Measurements from ENCODE around the gene SRD5A1. TPM values are rescaled to one million over a fixed set of nuclear protein-coding genes. Genes with fewer than 3 reads are reported as not detected.

SRD5A1 gene
- total and polyA plus RNA-seq, 2 experiments from 2014 or later = 18.2 to 87.3 TPM

DNA sequence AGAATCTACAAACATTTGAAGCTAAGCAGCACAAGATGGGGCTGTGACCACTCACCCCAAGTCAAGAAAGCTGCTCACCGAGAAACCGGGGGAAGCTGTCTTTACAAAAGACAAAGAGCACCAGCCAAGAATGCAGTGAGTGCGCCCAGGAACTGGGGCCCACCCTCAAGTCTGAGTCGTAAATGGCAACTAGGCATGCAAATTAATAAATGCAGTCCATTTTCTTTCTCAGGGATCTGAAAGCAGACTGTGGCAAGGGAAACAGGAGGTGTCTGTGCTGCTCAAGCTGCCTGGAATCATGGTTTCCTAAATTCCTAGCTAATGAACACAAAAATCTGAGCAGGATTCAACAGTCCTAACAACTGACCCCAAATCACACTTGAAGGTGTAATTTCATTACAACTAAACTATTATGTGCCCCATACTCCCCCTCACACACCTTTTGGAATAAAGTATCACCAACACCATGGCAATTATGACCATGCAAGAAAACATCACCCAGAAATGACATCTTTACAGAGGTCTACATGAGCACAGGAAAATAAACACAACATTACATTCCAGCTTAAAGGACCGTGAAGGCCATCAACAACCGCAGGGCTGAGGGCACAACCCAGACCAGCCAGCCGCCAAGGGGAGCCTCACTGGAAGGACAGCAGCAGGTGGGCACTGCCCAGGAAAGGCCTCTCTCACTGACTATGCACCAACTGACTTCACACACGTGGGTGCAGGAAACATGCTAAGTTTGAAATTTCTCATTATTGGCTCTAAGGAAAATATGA, 18.0 kb upstream of the SRD5A1 start (continued):
- TF ChIP-seq, protein P1, sequence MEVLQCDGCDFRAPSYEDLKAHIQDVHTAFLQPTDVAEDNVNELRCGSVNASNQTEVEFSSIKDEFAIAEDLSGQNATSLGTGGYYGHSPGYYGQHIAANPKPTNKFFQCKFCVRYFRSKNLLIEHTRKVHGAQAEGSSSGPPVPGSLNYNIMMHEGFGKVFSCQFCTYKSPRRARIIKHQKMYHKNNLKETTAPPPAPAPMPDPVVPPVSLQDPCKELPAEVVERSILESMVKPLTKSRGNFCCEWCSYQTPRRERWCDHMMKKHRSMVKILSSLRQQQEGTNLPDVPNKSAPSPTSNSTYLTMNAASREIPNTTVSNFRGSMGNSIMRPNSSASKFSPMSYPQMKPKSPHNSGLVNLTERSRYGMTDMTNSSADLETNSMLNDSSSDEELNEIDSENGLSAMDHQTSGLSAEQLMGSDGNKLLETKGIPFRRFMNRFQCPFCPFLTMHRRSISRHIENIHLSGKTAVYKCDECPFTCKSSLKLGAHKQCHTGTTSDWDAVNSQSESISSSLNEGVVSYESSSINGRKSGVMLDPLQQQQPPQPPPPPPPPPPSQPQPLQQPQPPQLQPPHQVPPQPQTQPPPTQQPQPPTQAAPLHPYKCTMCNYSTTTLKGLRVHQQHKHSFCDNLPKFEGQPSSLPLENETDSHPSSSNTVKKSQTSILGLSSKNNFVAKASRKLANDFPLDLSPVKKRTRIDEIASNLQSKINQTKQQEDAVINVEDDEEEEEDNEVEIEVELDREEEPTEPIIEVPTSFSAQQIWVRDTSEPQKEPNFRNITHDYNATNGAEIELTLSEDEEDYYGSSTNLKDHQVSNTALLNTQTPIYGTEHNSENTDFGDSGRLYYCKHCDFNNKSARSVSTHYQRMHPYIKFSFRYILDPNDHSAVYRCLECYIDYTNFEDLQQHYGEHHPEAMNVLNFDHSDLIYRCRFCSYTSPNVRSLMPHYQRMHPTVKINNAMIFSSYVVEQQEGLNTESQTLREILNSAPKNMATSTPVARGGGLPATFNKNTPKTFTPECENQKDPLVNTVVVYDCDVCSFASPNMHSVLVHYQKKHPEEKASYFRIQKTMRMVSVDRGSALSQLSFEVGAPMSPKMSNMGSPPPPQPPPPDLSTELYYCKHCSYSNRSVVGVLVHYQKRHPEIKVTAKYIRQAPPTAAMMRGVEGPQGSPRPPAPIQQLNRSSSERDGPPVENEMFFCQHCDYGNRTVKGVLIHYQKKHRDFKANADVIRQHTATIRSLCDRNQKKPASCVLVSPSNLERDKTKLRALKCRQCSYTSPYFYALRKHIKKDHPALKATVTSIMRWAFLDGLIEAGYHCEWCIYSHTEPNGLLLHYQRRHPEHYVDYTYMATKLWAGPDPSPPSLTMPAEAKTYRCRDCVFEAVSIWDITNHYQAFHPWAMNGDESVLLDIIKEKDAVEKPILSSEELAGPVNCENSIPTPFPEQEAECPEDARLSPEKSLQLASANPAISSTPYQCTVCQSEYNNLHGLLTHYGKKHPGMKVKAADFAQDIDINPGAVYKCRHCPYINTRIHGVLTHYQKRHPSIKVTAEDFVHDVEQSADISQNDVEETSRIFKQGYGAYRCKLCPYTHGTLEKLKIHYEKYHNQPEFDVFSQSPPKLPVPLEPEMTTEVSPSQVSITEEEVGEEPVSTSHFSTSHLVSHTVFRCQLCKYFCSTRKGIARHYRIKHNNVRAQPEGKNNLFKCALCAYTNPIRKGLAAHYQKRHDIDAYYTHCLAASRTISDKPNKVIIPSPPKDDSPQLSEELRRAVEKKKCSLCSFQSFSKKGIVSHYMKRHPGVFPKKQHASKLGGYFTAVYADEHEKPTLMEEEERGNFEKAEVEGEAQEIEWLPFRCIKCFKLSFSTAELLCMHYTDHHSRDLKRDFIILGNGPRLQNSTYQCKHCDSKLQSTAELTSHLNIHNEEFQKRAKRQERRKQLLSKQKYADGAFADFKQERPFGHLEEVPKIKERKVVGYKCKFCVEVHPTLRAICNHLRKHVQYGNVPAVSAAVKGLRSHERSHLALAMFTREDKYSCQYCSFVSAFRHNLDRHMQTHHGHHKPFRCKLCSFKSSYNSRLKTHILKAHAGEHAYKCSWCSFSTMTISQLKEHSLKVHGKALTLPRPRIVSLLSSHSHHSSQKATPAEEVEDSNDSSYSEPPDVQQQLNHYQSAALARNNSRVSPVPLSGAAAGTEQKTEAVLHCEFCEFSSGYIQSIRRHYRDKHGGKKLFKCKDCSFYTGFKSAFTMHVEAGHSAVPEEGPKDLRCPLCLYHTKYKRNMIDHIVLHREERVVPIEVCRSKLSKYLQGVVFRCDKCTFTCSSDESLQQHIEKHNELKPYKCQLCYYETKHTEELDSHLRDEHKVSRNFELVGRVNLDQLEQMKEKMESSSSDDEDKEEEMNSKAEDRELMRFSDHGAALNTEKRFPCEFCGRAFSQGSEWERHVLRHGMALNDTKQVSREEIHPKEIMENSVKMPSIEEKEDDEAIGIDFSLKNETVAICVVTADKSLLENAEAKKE (CRISPR knock-in tag; IDR thresholded peaks at IDR 0.05) = no peak
- TF ChIP-seq, protein P2, sequence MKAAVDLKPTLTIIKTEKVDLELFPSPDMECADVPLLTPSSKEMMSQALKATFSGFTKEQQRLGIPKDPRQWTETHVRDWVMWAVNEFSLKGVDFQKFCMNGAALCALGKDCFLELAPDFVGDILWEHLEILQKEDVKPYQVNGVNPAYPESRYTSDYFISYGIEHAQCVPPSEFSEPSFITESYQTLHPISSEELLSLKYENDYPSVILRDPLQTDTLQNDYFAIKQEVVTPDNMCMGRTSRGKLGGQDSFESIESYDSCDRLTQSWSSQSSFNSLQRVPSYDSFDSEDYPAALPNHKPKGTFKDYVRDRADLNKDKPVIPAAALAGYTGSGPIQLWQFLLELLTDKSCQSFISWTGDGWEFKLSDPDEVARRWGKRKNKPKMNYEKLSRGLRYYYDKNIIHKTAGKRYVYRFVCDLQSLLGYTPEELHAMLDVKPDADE (IDR thresholded peaks at IDR 0.05) = no peak
- TF ChIP-seq STAT1 (IDR thresholded peaks at IDR 0.05; ENCODE audit: unreplicated experiment) = no peak
- TF ChIP-seq ZNF331 (CRISPR knock-in tag; IDR thresholded peaks at IDR 0.05; ENCODE audit: low read depth) = no peak
- TF ChIP-seq, protein P3, sequence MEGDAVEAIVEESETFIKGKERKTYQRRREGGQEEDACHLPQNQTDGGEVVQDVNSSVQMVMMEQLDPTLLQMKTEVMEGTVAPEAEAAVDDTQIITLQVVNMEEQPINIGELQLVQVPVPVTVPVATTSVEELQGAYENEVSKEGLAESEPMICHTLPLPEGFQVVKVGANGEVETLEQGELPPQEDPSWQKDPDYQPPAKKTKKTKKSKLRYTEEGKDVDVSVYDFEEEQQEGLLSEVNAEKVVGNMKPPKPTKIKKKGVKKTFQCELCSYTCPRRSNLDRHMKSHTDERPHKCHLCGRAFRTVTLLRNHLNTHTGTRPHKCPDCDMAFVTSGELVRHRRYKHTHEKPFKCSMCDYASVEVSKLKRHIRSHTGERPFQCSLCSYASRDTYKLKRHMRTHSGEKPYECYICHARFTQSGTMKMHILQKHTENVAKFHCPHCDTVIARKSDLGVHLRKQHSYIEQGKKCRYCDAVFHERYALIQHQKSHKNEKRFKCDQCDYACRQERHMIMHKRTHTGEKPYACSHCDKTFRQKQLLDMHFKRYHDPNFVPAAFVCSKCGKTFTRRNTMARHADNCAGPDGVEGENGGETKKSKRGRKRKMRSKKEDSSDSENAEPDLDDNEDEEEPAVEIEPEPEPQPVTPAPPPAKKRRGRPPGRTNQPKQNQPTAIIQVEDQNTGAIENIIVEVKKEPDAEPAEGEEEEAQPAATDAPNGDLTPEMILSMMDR (conservative IDR thresholded peaks at IDR 0.05; ENCODE audit: low read depth in 2 of 2) = no peak
- TF ChIP-seq EZH2 (IDR thresholded peaks at IDR 0.05; ENCODE audit: low read depth, unreplicated experiment) = no peak
- no peak for TF ChIP-seq JUNB (IDR thresholded peaks at IDR 0.05; ENCODE audit: unreplicated experiment)
